ENCODE data around the gene PAQR7.
A peak's percentile ranks its signal among the peaks of the same experiment; 100 is the strongest.

The PAQR7 gene

GRCh38 chr1:25872713-25873112 is 2.8 kb downstream of the PAQR7 start:
- no peak for DNase-seq

- DNase-seq = no peak
Measured at GRCh38 chr1:25871704-25872494, 3.6 kb downstream of the PAQR7 start.

GRCh38 chr1:25871086-25871703 is 4.3 kb downstream of the PAQR7 start:
- no peak for DNase-seq

GRCh38 chr1:25870614-25871013 is 4.9 kb downstream of the PAQR7 start:
- no peak for DNase-seq

GRCh38 chr1:25869909-25870606 is 5.5 kb downstream of the PAQR7 start:
- no peak for DNase-seq

- DNase-seq = no peak
Measured at GRCh38 chr1:25867210-25867991, 8.1 kb downstream of the PAQR7 start.

DNA sequence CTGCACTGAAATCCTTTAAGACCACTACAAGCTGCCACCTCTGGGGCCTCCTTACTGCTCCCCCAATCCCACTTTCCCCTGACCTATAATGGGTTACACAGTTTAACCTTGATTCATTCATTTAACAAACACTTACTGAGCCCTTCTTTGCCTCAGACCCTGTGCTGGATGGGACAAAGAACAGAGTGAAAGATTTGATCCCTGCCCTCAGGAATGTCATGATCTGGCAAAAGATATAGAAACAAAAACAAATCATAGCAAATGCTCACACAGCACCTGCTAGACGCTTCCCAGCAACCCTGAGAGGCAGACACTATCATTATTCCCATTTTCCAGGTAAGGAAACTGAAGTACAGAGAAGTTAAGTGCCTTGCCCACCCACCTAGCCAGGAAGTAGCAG is 9.2 kb downstream of the PAQR7 start:
- DNase-seq = no peak

GRCh38 chr1:25864434-25864833 is 11.1 kb downstream of the PAQR7 start:
- no peak for DNase-seq

DNA sequence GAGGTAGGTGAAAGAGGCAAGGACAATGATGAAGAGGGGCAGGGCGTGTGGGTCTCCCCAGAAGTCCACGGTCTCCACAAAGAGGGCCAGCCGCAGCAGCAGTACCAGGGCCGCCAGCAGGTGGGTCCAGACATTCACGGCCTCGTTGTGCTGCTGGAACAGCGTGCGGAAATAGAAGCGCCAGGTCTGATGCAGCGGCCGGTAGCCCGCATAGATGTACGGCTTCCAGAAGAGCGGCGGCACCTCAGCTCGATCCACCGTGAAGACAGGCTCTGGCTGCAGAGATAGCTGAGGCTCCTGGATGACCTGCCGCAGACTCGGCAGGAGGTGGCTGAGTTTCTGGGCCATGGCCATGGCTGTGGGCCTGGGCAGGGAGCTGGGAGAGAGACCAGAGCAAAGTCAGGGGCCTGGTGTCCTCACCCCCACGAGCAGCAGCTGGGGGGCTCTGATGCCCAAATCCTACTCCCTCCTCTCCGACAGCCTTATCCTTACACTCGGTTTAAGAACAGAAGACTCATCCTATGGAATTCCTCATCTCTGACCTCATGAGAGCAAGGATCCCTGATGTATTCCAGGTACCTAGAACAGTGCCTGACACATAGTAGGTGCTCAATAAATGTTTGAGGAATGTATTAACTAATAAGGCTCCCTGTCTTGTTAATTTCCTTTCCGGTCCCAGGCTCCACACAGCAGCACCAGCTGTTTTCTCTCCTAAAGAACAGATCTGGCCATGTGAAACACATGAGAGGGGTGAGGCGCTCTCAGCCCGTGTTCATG is 11.8 kb downstream of the PAQR7 start:
- DNase-seq = no peak

DNA sequence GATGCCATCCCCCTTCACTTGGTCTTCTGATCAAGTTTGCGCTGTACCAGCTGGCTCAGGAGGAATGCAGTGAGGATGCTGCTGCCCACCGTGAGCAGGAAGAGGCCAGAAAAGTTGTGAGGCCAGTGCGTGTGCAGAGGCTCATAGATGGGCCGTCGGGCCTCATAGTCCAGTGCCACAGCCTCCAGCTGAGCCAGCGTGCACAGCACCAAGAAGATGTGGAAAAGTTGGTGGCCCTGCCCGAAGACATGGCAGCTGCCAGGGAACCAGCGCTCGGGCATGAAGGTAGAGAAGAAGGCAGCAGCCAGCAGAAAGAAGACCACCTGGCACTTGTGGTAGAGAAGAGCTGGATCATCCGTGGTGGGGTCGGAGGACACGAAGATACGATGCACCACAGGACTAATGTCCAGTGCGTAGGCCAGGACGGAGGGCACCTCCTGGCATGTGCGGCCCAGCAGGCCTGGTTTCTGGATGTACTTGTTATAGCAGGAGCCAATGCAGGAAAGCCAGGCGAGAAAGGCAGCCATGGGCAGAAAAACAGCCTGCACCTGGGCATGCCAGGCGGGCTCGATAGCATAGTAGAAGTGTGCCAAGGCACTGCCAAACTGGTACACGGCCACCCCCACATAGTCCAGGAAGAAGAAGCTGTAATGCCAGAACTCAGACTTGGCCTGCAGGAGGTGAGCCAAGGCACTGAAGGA is 12.6 kb downstream of the PAQR7 start:
- no peak for DNase-seq

DNA sequence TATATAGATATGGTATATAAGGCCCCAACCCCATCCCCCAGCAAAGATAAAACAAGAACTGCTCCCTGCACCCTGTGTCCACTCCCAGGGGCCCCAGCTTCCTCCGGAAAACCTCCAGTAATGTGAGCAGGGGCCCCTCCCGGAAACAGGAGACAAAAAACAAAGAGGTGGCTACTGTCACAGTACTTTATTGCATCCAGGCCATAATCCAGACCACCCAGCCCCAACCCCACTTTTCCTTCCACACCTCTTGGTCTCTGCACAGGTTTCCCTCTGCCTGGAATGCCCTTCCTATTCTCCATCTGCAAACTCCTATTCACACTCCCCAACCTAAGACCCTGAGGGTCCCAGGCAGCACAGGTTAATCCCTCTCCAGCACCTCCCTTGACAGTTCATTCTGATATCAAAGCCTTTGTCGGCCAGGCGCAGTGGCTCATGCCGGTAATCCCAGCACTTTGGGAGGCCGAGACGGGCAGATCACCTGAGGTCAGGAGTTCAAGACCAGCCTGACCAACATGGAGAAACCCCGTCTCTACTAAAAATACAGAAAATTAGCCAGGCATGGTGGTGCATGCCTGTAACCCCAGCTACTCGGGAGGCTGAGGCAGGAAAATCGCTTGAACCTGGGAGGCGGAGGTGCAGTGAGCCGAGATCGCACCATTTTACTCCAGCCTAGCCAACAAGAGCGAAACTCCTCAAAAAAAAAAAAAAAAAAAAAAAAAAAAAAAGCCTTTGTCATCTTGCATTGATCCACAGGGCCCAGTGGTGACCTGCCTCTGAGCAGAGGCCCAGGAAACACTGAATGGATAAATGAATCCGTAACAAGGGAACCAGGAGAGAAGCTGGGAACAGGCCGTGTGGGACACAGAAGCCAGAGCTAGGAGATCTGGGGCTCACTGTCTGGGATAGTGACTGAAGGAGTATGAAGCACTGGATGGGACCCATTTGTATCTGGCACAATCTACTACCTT is 13.9 kb downstream of the PAQR7 start:
- no peak for DNase-seq

DNA sequence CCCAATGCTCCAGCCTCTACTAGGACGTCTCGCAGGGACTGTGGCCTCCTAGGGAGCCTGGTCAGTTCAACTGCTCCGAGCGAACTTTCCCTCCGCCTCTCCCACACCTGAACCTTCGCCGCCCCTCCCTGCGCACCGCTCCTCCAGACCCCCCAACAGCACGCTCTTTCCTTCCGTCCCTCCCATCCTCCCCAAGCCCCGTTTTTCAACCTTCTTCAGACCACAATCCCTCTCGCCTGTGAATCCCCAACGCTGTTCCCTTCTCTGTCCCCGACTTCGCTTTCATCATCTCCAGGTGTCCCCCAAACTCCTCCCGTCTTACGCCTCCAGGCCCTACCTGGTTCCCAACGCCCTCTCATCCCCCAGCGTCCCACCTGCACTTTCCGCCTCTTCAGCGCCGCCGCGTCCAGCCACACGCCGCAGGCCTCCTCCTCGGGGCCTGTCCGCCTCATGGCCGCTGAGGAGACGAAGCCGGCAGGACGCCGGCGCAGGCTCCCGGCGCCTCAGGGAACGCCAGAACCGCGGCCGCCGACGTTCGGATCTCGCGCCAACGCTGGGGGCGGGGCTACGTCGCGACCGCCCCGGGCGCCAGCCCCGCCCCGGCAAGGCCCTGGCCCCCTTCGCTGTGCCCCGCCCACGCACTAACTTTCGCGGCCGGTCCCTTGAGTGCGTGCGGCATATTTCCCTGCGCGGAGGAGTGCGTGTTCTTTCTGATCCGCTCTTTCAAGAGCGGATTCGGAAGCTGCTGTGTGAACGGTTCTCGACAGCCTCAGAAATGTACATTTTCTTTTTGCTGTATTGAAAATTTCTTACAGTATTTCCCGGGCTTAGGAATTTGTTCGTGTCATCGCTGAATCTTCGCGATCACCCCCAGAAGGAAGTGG is 16.4 kb downstream of the PAQR7 start, which contains the start of gene AUNIP:
TSS of gene AUNIP (minus strand) at position 552 of the 884 bp plus-strand sequence. CDS start at position 452, 100 bp downstream.
- DNase-seq = peak; percentile 74

DNA sequence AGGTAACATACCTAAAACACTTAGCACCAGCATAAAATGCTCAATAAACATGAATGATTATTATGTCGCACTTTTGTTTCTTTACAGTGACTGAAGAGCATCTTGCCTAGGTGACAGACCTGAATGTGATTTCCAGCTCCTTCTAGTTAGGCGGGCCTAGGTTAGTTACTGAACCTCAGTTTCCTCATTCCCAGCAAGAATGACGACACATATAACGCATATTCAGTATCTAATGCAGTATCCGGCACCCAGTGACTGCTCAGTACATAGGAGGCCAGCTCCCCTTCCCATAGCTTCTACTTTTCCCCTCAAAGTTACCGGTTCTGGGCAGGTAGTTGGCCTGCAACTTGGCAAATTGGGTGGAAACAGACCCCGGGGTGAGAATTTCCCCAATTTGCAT is 17.0 kb downstream of the PAQR7 start:
- no peak for DNase-seq

DNA sequence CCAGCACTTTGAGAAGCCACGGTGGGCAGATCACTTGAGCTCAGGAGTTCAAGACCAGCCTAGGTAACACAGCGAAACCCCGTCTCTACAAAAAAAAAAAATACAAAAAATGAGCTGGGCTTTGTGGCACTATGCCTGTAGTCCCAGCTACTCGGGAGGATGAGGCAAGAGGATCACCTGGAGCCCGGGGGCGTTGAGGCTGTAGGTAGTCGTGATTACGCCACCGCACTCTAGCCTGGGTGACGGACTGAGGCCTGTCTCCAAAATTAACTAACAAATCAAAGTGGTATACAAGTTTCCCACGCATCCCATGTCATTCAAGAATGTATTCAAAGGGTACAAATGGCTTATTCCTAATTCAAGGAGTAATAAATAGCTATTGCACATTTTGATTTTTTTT is 18.7 kb downstream of the PAQR7 start:
- DNase-seq = no peak

DNA sequence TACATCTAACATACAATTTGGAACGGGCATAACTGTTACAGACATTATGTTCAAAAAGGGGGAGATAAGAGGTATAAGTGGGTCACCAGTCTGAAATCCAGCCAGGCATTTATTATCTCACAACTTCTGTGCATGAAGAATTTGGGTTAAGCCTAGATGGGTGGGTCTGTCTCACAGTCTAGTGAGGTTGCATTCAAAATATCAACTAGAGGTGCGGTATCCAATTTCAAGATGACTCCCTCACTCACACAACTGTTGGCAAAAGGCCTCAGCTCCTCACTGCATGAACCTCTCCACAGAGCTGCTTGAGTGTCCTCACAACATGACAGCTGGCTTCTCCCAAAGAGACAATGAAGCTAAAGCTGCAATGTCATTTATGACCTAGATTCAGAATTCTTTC is 21.0 kb downstream of the PAQR7 start:
- no peak for DNase-seq

- no peak for DNase-seq
Measured at GRCh38 chr1:25848531-25848930, 27.0 kb downstream of the PAQR7 start.

- DNase-seq = no peak
Measured at GRCh38 chr1:25847929-25848328, 27.6 kb downstream of the PAQR7 start.

- no peak for DNase-seq
Measured at GRCh38 chr1:25845664-25846063, 29.8 kb downstream of the PAQR7 start.

Measured in NCI-H1694 treated with DMSO at 0.1 percent for 48 hours (cell line).